Neural crest cell (in vitro differentiated cells): ENCODE results near the gene ITGB7. TPM values are rescaled to one million over a fixed set of nuclear protein-coding genes. Genes with fewer than 3 reads are reported as not detected.

Experiments
- DNase-seq: peaks from one replicate; pipeline ENCODE4 v3.0.0; 2021; ENCODE audit warnings: low read depth, mixed read lengths, low spot score
- H3K27ac Mint-ChIP-seq: one replicate; pipeline ENCODE4 v1.8.0; 2021; ENCODE audit warnings: mild to moderate bottlenecking, mixed read lengths; ENCODE audit not compliant: unreplicated experiment
- H3K27me3 Mint-ChIP-seq: 2 replicates; pipeline ENCODE4 v1.8.0; 2021; ENCODE audit warnings: low read depth, mild to moderate bottlenecking, mixed read lengths
- H3K36me3 Mint-ChIP-seq: 2 replicates; pipeline ENCODE4 v1.8.0; 2021; ENCODE audit warnings: low read depth, mild to moderate bottlenecking, mixed read lengths
- H3K4me1 Mint-ChIP-seq: 2 replicates; pipeline ENCODE4 v1.8.0; 2021; ENCODE audit warnings: mixed read lengths
- H3K4me3 Mint-ChIP-seq: one replicate; pipeline ENCODE4 v1.8.0; 2021; ENCODE audit warnings: mild to moderate bottlenecking, mixed read lengths
- H3K9me3 Mint-ChIP-seq: 2 replicates; pipeline ENCODE4 v1.8.0; 2021; ENCODE audit warnings: mixed read lengths
- long read RNA-seq: library from polyadenylated mRNA; unstranded; transcript quantifications from one replicate; pipeline ENCODE4 v2.0.0, GENCODE V29; 2020
- total RNA-seq: library from RNA; stranded (reverse); gene quantifications from 2 replicates; pipeline ENCODE4 v1.2.1, GENCODE V29; 2021
- TF ChIP-seq, protein P1 (sequence below): fragments of 200-600 bp; sonication (generic); conservative IDR thresholded peaks from 2 replicates; pipeline ENCODE4 v1.5.0; 2021; ENCODE audit warnings: antibody characterized with exemption, mild to moderate bottlenecking

Gene ITGB7, protein sequence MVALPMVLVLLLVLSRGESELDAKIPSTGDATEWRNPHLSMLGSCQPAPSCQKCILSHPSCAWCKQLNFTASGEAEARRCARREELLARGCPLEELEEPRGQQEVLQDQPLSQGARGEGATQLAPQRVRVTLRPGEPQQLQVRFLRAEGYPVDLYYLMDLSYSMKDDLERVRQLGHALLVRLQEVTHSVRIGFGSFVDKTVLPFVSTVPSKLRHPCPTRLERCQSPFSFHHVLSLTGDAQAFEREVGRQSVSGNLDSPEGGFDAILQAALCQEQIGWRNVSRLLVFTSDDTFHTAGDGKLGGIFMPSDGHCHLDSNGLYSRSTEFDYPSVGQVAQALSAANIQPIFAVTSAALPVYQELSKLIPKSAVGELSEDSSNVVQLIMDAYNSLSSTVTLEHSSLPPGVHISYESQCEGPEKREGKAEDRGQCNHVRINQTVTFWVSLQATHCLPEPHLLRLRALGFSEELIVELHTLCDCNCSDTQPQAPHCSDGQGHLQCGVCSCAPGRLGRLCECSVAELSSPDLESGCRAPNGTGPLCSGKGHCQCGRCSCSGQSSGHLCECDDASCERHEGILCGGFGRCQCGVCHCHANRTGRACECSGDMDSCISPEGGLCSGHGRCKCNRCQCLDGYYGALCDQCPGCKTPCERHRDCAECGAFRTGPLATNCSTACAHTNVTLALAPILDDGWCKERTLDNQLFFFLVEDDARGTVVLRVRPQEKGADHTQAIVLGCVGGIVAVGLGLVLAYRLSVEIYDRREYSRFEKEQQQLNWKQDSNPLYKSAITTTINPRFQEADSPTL
- total RNA-seq: not detected in 2 replicates
- long read RNA-seq: 0 reads

DNA sequence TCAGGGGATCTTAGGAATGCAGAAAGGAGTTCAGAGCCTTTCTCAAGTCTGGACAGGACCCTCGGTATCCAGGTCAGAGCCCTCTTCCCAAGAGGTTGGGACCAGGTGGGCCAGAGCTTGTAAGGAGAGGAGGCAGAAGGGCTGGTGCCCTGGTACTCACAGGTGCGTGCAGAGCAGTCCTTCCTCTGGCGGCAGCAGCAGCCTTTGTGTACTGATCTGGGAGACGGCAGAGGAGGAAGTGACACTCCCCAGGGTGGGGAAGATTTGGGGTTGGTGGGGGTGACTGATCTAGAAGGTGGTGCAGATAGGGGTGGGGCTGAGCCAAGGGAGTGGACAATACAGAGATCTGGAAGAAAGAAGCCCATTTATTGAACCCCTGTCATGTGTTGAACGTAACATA is at the start of gene ITGB7:
Gene ITGB7, minus strand, starts transcription at position 210 of the 400 bp plus-strand sequence. CDS start 6,808 bp downstream, outside the sequence.
- H3K4me3 Mint-ChIP-seq: no peak within 1 kb of the TSS
- H3K27ac Mint-ChIP-seq: no peak within 1 kb of the TSS
- TF ChIP-seq, protein P1, sequence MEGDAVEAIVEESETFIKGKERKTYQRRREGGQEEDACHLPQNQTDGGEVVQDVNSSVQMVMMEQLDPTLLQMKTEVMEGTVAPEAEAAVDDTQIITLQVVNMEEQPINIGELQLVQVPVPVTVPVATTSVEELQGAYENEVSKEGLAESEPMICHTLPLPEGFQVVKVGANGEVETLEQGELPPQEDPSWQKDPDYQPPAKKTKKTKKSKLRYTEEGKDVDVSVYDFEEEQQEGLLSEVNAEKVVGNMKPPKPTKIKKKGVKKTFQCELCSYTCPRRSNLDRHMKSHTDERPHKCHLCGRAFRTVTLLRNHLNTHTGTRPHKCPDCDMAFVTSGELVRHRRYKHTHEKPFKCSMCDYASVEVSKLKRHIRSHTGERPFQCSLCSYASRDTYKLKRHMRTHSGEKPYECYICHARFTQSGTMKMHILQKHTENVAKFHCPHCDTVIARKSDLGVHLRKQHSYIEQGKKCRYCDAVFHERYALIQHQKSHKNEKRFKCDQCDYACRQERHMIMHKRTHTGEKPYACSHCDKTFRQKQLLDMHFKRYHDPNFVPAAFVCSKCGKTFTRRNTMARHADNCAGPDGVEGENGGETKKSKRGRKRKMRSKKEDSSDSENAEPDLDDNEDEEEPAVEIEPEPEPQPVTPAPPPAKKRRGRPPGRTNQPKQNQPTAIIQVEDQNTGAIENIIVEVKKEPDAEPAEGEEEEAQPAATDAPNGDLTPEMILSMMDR: no peak
- peaks cover 12% of the 10 kb centered on the region for H3K4me1 Mint-ChIP-seq
- no peaks in the 10 kb centered on the region for H3K9me3 Mint-ChIP-seq
- H3K36me3 Mint-ChIP-seq: no peaks in the 10 kb centered on the region
- DNase-seq: no peak
- H3K27me3 Mint-ChIP-seq: peaks cover 11% of the 10 kb centered on the region

DNA sequence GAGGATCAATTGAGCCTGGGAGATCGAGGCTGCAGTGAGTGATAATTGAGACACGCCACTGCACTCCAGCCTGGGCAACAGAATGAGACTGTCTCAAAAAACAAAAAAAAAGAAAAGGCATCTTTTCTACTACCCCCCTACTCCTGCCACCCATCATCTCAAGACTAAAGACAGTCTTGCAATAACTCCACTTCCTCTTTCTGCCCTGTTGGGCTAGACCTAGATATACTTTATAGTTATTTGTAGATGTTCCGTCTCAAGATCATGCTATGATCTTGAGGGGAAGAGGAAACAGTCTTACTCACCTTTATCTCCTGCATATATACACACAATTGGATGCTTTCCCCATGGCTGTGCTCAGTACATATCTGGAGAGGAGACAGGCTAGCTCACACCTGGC is 48.9 kb upstream of the ITGB7 start:
- no peak overlapping the region for H3K27ac Mint-ChIP-seq
- no peaks in the 10 kb centered on the region for H3K36me3 Mint-ChIP-seq
- H3K27me3 Mint-ChIP-seq: no peaks in the 10 kb centered on the region
- DNase-seq: no peak
- no peak overlapping the region for H3K4me3 Mint-ChIP-seq
- H3K9me3 Mint-ChIP-seq: no peaks in the 10 kb centered on the region
- peaks cover 27% of the 10 kb centered on the region for H3K4me1 Mint-ChIP-seq
- TF ChIP-seq, protein P1: no peak

DNA sequence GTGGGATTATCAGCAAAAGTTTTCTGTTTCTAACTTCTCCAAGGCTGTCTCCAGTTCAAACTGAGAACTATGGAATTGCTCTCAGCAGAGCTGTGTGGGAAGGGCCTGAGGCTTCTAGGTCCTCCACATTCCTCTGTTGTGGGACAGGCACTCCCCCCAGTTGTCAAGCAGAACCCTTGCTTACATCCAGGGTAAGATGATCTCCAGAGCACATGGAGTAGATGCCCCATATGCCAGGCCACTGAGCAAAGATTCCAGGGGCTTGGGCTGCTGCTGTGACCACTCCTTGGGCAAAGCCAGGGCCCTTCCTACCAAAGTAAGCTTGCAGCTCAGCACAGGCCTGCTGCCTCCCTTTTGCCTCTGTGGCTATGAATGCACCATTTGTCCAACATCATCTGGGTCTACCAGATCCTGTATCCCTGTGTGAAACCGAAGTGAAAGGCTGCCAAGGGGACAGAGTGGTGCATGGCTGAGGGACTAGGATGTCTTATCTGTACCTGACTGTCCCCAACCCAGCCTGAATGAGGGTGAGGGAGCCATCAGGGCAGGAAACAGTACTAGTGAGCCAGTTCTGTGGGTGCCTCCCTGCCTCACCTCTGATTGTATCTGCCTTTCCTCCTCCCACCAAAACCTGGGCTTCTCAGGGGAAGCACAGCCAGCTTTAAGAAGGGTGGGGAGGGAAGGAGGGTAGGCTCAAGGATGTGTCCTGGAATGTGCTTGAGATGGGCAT is 47.9 kb upstream of the ITGB7 start:
- no peaks in the 10 kb centered on the region for H3K36me3 Mint-ChIP-seq
- no peak overlapping the region for H3K27ac Mint-ChIP-seq
- TF ChIP-seq, protein P1: no peak
- peak overlapping the region; percentile 41 for H3K4me3 Mint-ChIP-seq
- no peaks in the 10 kb centered on the region for H3K27me3 Mint-ChIP-seq
- DNase-seq: no peak
- no peaks in the 10 kb centered on the region for H3K9me3 Mint-ChIP-seq
- H3K4me1 Mint-ChIP-seq: peaks cover 28% of the 10 kb centered on the region

DNA sequence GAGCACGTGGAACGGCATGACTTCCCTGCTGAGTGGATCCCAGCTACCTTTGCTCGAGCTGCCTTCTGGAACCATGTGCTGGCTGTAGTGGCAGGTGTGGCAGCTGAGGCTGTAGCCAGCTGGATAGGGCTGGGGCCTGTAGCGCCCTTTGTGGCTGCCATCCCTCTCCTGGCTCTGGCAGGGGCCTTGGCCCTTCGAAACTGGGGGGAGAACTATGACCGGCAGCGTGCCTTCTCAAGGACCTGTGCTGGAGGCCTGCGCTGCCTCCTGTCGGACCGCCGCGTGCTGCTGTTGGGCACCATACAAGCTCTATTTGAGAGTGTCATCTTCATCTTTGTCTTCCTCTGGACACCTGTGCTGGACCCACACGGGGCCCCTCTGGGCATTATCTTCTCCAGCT is 46.2 kb upstream of the ITGB7 start:
- Mint-ChIP-seq H3K4me3 (peak overlapping the region; percentile 95), H3K9me3 (no peaks in the 10 kb centered on the region), H3K36me3 (no peaks in the 10 kb centered on the region), H3K27me3 (no peaks in the 10 kb centered on the region), H3K4me1 (peaks cover 28% of the 10 kb centered on the region), H3K27ac (peak overlapping the region; percentile 63)
- TF ChIP-seq, protein P1: no peak
- DNase-seq: no peak

DNA sequence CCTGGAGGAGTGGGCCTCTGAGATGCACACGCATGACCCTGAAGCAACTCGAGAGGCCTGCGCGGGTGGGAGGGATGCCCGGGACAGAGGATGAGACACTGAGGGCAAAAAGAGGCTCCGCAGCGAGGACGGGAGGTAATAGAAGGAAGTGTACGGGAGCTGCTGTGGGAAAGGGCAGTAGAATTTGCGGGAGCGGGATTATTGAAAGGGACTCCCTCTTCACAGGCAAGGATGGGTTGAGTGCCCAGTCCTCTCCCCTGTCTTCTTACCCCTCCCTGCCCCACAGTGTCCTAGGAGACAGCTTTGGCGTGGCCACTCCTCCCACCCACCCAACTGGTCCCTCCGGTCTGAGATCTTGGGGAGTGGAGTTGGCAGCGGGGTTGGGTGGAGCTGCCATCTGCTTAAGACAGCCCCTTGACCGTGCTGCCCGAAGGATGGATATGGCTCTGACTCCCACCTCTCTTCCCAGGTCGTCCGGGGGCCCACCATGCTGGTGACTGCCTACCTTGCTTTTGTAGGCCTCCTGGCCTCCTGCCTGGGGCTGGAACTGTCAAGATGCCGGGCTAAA is 45.4 kb upstream of the ITGB7 start:
- TF ChIP-seq, protein P1: no peak
- Mint-ChIP-seq H3K4me1 (peaks cover 28% of the 10 kb centered on the region), H3K27me3 (no peaks in the 10 kb centered on the region), H3K36me3 (no peaks in the 10 kb centered on the region), H3K4me3 (peak overlapping the region; percentile 95), H3K9me3 (no peaks in the 10 kb centered on the region), H3K27ac (peak overlapping the region; percentile 95)
- no peak for DNase-seq
